Measurements from ENCODE around the gene CCDC60. TPM values are rescaled to one million over a fixed set of nuclear protein-coding genes. Genes with fewer than 3 reads are reported as not detected.

The CCDC60 gene, protein sequence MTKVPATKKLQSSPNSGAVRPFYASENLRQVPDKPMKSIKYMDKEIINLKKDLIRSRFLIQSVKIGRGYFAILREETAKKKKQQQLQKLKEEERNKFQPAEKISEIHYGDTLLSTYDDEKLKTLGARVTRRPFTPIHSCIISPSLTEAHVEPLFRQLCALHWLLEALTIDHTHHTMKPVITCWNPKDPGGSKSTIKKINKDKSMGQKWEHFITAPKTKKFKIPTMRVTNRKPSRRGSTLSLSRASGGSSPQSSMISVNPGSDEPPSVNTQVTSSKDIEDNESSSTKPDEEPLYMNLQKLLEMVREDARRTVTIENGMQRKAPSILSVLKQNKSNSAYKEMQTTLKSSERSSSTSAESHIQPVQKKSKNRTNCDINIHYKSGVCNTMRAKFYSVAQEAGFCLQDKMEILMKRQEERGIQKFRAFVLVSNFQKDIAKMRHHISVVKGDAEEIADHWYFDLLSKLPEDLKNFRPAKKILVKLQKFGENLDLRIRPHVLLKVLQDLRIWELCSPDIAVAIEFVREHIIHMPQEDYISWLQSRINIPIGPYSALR
- total RNA-seq: not detected in 2 replicates

DNA sequence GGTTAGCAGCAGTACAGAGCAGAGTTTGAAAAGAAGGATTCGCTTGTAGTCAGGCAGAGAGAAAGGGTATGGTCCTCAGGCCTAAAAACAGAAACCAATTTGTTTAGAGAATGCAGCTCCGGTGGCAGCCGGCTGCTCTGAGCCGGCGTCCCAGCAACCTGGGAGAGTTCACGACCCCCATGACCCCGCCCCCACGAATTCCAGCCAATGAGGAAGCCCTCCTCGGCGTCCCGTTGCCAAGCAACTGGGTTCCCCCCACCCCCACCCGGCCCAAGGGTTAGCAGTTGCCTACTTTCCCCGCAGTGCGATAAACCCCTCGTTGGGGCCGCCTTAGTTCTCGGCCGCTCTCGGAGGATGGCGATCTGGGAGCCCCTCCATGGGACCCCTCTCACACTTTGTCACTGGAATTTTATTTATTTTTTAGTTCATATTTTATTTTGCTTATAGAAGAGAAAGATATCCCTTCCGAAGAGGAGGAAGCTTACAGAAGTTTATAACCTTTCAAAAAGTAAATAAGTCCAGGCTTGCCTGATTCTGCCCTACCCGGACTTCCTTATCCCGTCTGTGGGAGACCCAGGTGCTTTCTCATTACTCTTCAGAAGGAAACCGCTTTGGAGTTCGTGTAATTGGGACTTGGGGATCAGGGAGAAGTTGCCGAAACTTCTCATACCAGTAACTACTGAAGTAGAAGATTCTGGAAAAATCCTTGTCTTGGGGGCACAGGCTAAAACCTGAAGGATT, at the start of gene CCDC60:
Gene CCDC60 (plus strand): TSS at position 300 of the 741 bp plus-strand sequence. CDS start 448 bp downstream, outside the sequence.
- no peak for DNase-seq (ENCODE audit: low read depth in 2 of 2)

DNA sequence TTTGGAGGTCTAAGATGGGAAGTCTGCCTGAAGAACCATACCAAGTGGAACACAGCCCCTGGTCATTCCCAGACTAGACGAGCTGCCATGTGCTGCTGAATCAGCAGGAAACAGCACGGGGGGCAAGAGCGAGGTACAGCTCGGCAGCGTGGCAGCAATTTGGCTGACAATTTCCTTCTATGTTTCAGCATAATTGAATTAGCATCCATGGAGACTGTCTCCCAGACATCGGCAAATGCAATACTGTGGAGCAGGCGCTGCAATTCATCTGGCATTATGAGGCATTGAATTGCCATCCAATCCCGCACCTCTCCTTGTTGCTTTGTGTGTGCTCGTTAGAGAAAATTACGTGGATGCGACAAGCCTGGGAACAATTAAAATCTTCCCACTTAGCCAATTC, 46.0 kb upstream of the CCDC60 start:
- DNase-seq (ENCODE audit: low read depth in 2 of 2): no peak

DNA sequence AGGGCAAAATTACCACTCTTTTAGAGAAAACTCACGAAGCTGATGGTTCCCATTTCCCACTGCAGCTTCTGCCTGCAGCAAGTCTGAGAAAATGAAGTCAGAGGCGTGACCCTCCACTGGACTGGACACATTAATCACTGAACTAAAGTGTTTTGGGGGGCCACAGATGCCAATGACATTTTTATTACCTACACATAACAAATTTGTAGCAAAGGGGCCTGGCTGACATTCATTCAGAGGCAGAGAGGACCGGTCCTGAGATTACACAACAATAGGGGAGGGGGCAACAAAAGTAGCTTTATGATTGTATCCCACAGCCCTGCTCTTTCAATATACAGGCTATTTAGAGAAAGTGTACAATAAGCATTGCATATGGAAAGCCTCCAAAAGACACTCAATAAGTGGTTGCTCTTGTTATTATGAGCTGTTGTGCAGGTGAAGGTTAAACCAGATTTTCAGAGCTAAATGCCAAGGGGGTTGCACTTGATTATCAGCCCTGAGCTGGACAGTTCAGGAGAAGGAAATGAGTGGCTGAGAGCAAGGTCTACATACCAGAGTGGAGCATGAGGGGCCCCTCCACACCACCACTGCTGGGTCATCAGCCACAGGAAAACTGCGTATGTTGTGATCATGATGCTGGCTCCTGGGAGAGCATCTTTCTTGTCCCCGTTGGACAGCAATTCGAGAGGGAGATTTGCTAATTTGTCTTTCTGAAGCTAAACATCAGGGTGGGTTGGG, 41.5 kb upstream of the CCDC60 start:
- DNase-seq (ENCODE audit: low read depth in 2 of 2): no peak

DNA sequence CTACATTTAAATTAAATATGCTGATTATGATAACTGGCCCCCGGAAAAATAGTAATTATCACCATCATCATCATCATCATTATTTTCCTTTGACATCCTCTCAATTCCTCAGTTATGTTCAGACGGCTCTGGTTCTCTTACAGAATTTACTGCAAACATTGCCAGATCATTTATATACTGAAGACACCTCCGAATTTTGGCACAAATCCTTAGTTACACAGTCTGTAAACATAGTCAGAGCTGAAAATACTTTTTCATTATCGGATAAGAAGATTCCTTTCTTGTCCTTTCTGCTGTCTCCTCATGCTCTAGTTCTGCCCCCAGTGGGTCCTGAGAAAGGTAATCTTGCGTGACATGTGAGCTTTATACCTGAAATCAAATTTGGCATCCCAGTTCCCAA, 40.3 kb upstream of the CCDC60 start:
- DNase-seq (ENCODE audit: low read depth in 2 of 2): no peak

DNA sequence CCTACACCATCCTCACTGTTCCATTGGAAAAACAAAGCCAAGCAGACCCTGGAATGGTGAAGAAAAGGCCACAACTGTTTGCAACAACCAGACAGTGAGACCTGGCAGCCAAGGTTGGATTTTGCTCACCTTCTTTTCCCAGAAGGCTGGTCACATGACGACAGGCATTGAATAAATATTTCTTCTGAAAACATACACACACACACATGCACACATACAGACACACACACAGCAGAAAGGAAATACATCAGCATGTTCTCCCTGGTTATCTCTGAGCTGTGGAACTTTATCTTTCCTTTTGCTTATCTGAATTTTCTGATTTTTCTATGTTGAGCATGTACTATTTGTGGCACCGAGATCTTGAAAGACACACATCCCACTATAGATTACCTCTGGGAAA, 38.0 kb upstream of the CCDC60 start:
- DNase-seq (ENCODE audit: low read depth in 2 of 2): no peak

DNA sequence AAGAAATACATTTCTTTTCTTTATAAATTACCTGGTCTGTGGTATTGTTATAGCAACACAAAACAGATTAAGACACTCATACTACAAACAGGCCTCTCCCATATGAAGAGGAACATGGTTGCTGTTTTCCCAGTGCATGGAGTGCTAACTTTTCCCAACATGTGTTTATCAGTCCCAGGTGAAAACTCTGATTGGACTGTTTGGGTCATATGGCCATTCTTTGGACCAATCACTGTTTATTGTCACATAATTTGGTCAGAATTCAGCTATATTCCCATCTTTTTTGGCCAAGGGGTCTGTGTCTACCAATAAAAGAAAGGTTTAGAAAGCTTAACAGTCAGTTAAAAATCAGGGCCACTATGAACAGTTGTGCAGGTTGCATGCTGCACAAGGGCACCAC, 35.4 kb upstream of the CCDC60 start:
- no peak for DNase-seq (ENCODE audit: low read depth in 2 of 2)

DNA sequence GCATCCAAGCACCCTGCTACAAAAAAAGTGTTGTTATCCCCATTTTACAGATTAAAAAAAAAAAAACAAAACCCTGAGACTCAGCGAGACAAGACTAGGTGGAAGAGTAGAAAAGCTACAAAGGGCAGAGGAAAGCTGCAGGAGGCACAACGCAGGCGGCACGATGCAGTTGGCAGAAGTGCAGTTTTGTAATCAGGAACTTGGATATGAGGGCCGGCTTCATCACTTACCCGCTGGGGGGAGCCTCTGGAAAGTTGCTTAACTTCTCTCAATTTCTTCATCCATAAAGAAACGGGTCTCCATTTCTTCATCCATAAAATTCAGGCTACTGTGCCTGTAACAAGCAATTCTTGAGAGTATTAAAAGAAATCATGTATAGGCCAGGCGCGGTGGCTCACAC, 33.1 kb upstream of the CCDC60 start:
- DNase-seq (ENCODE audit: low read depth in 2 of 2): no peak

DNA sequence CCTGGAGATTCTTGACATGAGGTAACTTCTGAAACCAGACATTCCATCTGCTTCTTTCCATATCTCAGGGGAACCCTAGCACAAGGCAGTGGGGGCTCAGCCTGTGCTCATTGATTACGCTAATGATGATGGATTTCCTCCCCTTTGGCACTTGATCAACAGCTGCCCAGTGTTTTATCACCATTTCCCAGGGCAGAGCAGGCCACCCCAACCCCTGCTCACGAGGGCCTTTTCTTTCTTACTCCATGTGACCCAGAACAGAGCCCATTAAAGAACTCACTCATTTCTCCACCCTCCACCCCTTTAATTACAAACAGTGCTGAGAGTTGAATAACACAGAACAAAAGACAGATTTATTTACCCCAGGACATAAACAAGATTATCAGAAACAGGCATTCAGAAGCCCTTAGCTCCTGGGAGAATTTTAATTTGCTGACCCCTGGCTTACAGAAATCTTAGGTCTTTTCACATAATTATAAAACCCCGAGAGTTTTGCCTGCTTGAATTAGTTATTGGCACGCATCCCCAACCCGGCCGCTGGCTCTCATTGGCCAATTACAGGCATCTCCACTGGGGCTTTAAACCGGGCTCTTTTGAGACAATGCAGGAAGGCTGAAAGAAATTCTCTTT, 32.0 kb upstream of the CCDC60 start:
- DNase-seq (ENCODE audit: low read depth in 2 of 2): no peak

DNA sequence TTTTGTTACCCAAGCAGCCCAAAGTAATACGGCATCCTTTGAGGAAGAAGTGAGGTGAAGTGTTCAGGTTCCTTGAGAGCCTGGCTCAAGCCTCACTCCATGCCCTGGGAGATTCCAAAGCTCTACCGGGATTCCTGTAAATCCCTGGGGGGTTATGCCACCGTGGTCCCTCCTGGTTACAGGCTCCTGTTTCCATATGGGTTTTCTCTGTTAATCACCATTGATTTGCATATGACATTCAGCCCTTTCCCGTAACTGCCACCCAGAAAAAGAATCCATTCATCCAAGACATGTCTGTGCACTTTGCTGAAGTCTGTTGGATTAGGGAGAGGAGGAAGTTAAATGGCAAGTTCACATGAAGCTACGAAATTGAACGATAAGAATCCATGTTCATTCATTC, 27.9 kb upstream of the CCDC60 start:
- no peak for DNase-seq (ENCODE audit: low read depth in 2 of 2)

DNA sequence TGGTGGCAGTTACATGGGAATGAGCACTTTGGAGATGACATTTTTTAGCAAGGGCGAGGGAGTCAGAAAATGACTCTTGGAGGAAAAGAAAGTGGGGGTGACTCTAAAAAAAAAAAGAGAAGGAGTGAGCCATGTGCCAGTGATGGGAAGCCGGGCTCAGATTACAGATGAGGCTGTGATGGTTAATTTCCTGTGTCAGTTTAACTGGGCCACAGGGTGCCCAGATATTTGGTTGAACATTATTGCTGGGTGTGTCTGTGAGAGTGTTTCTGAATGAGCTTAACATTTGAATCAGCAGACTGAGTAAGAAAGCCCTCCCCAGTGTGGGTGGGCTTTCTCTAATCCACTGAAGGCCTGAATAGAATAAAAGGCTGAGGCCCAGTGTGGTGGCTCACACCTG, 26.8 kb upstream of the CCDC60 start:
- no peak for DNase-seq (ENCODE audit: low read depth in 2 of 2)

DNA sequence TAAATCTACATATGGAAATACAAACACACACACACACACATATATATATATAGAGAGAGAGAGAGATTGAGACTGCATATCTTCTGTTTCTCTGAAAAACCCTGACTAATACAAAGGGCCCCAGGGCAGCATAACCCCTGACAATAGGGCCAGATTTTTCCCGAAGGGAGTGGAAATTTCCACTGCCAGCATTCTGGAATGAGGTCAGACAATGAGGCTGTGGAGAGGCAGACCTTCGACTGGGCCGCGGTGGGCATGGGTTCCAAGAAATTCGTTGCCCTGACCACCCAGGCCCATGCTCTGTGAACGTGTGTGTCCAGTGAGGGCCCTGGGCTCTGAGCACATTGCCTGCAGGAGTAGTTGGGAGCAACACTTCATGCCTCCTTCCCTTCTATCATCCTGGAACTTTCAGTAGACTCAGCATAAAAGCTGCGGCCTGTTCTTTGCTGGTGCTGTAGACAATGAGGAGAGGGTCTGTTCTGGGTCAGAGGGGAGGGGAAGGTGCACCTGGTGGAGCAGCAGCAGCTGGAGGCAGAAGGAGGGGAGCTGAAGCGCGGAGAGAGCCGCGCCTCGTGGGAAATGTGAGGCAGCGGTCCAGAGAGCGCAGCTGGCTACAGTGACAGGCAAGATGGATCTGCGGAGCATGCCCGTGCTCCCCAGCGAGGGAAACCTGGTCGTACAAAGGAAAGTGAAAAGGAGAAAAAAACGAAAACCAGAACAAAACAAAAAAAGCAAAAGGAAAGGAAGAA, 25.6 kb upstream of the CCDC60 start:
- DNase-seq (ENCODE audit: low read depth in 2 of 2): no peak

DNA sequence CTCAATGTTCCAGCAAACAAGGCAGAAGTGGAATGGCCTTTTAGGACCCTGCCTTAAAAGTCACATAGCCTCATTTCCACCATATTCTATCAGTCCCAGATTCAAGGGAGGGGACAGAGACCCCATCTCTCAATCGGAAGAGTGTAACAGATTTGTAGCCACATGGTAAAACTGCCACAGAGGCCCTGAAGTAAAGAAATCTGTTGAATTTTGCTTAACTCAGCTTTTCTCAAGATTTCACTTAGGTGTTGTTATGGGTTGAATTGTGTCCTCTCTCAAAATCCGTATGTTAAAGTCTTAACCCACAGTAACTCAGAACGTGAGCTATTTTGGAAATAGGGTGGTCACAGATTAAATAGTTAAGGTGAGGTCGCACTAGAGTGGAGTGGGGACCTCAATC, 22.7 kb upstream of the CCDC60 start:
- DNase-seq (ENCODE audit: low read depth in 2 of 2): no peak

DNA sequence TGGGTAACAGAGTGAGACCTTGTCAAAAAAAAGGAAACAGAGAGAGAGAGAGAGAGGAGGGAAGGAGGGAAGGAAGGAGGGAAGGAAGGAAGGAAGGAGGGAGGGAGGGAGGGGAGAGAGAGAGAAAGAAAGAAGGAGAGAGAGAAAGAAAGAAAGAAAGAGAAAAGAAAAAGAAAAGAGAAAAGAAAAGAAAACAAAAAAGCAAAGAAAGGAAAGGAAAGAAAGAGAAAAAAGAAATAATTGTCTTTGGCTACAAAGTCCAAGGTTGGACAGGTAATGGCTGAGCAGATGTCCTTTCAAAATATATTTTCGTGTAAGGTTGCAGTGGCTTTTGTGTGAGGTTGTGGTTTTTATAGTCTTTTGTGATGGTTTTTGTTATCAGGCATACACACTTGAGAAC, 21.6 kb upstream of the CCDC60 start:
- DNase-seq (ENCODE audit: low read depth in 2 of 2): no peak

DNA sequence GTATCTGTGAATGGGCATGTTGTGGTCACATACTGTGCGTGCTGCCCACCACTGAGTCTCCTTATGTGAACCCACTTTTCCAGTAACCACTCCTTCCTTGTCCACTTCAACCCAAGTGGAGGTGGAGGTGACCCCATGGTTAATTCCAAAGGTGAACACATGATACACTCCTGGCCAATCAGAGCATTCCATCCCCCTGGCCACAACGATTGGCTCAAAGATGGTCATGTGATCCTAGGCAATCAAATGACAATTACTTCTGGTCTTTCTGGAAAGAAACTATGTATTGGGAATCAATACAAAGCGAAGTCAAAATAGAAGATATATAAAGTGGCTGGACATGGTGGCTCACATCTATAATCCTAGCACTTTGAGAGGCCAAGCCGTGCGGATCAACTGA, 20.2 kb upstream of the CCDC60 start:
- DNase-seq (ENCODE audit: low read depth in 2 of 2): no peak

DNA sequence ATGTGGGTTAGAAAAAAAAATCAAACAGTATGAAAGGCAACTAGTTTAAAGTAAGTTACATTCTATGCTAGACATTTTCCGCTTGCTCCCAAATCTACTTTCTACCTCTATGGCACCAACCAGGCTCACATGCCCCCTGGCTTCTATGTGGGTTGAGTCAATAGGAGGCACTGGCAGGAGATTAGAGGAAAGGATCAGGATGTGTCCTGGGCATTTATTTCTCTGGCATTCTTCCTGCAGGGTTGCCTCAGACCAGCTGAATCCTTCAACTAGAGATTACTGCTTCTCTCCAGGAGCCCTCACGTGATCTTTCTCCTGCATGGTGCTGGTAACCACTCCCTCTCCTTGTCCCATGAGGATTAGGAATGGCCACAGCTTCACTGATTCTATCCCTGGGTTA, 14.9 kb upstream of the CCDC60 start:
- DNase-seq (ENCODE audit: low read depth in 2 of 2): no peak

DNA sequence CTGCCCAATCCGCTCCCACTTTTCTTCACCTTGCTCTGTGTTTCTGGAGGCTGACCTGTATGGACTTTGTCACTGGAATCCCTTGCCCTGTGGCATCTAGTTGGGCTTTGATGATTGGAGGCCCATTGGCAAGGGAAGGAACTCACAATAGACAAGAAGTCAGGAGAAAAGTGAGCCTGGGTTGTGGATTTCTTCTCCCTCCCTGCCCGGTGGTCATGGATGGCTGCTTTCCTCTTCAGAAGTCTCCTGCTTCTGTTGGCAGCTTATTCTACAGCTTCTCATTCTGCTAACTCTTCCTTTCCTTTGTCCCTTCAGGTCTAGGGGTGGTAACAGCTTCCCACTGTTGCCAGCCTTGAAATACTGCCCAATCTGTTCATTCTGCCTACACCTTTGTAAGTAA, 13.9 kb upstream of the CCDC60 start:
- DNase-seq (ENCODE audit: low read depth in 2 of 2): no peak

DNA sequence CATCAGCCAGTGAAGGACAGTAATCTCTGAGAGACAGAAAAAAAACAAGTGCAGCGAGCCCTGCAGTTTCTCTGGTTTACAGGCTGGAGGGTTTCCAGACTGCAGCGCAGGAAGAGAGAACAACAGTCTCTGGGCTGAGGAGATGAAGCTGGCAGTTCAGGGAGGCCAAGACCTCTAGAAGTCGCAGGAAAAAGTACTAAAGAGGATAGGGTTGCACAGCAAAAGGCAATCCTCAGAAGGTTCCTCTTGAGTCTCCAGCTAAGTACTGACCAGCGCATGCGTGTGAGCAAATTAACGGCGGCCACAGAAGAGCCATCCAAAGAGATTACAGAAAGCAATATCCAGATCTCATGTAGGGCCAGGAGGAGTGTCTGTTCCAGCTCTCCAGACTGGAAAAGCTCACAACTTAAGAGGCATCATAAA, 12.2 kb upstream of the CCDC60 start:
- no peak for DNase-seq (ENCODE audit: low read depth in 2 of 2)

DNA sequence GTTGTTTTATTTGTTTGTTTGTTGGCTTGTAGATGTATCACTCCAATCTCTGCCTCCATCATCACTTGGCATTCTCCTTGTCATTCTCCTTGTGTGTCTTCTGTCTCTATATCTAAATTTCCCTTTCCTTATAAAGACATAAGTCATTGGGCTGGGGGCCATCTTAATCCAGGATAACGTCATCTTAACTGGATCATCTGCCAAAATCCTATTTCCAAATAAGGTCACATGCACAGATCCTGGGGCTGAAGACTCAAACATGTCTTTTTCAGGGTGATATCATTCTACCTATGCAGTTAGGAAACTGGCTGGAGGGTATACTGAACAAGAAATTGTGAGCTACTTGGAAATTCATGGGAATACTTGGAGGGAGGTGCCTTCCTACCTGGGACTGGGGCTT, 8.7 kb upstream of the CCDC60 start:
- no peak for DNase-seq (ENCODE audit: low read depth in 2 of 2)

DNA sequence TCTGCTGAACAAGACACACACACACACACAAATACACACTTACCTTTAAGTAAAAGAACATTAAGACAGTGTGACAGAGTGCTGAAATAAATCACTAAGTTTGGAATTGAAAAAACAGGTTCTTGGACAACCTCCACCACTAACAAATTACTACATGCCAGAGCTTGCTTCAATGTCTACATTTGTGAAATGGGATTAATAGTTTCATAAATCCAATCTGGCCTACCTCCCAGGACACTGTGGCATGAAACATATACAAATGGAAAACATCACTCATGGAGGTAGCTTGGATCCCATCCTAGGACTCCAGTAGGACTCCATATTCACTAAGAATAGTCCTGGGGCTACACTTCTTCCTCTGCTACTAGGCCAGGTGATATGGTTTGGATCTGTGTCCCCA, 8.2 kb upstream of the CCDC60 start:
- DNase-seq (ENCODE audit: low read depth in 2 of 2): no peak

DNA sequence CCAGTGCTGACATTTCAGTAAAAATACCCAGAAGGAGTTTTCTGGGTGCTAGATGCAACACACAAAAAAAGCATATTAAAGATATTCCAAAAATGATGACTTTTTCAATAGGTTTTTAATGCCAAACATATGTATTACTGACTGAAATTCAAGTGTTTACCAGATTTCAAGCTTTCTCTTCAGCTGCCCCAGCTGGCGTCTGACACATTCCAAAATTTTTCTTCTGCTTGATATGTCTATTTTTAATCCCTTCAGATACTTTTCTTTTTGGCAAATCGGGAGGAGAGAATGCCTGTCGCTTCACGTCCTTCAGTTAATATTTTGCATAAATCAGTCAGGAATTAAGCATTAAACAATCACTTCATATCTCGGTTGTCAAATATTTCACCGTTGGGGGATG, 7.1 kb upstream of the CCDC60 start:
- no peak for DNase-seq (ENCODE audit: low read depth in 2 of 2)

DNA sequence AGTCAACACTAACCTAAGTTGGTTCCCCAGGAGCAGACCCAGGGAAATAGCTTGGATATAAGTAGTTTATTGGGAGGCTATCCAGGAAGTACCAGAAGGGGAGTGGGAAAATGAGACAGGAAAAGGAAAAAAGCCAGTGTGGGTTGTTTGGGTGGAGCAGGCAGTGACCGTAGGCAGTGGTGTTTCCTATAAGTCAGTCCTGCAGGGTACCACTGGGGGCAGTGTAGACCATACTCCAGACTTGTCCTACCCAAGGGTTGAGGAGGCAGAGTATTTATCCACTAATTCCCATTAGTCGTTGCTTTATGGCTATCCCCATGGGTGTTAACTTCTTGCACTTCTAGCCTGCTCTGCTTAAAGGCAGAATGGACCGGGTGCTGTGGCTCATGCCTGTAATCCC, 6.4 kb upstream of the CCDC60 start:
- no peak for DNase-seq (ENCODE audit: low read depth in 2 of 2)
